Neural crest cell (in vitro differentiated cells): ENCODE measurements around the gene ZNF474. TPM values are rescaled to one million over a fixed set of nuclear protein-coding genes. Genes with fewer than 3 reads are reported as not detected.

Experiments used
- DNase-seq: peaks from one replicate; pipeline ENCODE4 v3.0.0; 2021; ENCODE audit warnings: low read depth, mixed read lengths, low spot score
- H3K27ac Mint-ChIP-seq: one replicate; pipeline ENCODE4 v1.8.0; 2021; ENCODE audit warnings: mild to moderate bottlenecking, mixed read lengths; ENCODE audit not compliant: unreplicated experiment
- H3K27me3 Mint-ChIP-seq: 2 replicates; pipeline ENCODE4 v1.8.0; 2021; ENCODE audit warnings: low read depth, mild to moderate bottlenecking, mixed read lengths
- H3K36me3 Mint-ChIP-seq: 2 replicates; pipeline ENCODE4 v1.8.0; 2021; ENCODE audit warnings: low read depth, mild to moderate bottlenecking, mixed read lengths
- H3K4me1 Mint-ChIP-seq: 2 replicates; pipeline ENCODE4 v1.8.0; 2021; ENCODE audit warnings: mixed read lengths
- H3K4me3 Mint-ChIP-seq: one replicate; pipeline ENCODE4 v1.8.0; 2021; ENCODE audit warnings: mild to moderate bottlenecking, mixed read lengths
- H3K9me3 Mint-ChIP-seq: 2 replicates; pipeline ENCODE4 v1.8.0; 2021; ENCODE audit warnings: mixed read lengths
- long read RNA-seq: library from polyadenylated mRNA; unstranded; transcript quantifications from one replicate; pipeline ENCODE4 v2.0.0, GENCODE V29; 2020
- total RNA-seq: library from RNA; stranded (reverse); gene quantifications from 2 replicates; pipeline ENCODE4 v1.2.1, GENCODE V29; 2021
- TF ChIP-seq, protein P1 (sequence below): fragments of 200-600 bp; sonication (generic); conservative IDR thresholded peaks from 2 replicates; pipeline ENCODE4 v1.5.0; 2021; ENCODE audit warnings: antibody characterized with exemption, mild to moderate bottlenecking

Gene ZNF474
- 0.30 and 0.47 TPM in 2 replicates for total RNA-seq
- long read RNA-seq, result 0 reads

DNA sequence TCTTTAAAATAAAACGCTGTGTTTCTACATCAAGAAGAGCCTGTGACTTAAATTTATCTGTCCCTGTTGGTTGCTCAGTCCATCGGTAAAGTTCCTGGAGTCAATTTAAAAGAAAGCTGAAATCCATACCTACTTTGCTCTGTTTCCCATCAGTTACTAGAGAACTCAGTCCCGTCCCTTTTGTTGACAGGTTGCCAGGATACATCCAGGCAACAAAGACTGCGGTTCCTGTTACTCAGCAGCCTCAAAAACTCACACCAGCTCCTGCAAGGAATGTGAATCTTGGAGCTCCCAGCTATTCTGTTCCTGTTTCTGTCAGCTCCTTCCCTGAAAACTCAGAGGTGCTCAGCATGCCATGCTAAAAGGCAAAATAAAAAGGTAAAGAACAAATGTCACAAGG lies at the start of gene ZNF474:
TSS of gene ZNF474 (plus strand) at position 241 of the 400 bp plus-strand sequence. CDS start 22,445 bp downstream, outside the sequence.
- peak; percentile 3 for DNase-seq
- no peak within 1 kb of the TSS for H3K4me3 Mint-ChIP-seq
- no peaks in the 10 kb centered on the region for H3K36me3 Mint-ChIP-seq
- peaks cover 10% of the 10 kb centered on the region for H3K4me1 Mint-ChIP-seq
- peaks cover 2% of the 10 kb centered on the region for H3K27me3 Mint-ChIP-seq
- peak within 1 kb of the TSS; percentile 95 for H3K27ac Mint-ChIP-seq
- H3K9me3 Mint-ChIP-seq, result no peaks in the 10 kb centered on the region
- TF ChIP-seq, protein P1, sequence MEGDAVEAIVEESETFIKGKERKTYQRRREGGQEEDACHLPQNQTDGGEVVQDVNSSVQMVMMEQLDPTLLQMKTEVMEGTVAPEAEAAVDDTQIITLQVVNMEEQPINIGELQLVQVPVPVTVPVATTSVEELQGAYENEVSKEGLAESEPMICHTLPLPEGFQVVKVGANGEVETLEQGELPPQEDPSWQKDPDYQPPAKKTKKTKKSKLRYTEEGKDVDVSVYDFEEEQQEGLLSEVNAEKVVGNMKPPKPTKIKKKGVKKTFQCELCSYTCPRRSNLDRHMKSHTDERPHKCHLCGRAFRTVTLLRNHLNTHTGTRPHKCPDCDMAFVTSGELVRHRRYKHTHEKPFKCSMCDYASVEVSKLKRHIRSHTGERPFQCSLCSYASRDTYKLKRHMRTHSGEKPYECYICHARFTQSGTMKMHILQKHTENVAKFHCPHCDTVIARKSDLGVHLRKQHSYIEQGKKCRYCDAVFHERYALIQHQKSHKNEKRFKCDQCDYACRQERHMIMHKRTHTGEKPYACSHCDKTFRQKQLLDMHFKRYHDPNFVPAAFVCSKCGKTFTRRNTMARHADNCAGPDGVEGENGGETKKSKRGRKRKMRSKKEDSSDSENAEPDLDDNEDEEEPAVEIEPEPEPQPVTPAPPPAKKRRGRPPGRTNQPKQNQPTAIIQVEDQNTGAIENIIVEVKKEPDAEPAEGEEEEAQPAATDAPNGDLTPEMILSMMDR, result no peak

DNA sequence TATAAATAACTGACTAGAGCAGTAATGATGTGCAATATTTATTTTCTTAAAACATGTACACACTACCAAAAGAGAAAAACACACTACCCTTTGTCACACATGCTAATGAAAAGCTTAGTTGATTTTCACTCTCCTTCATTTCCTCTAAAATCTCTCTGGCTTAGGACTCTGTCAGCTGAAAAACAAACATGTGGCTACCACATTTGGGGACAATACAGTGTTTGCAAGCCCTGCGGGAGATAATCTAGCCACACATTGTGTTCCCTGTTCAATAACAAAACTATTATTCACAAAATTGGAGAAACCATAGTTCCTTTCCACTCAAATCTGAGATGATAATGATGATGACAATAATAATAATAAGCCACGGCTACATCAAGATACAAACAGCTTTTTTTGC lies 47.8 kb upstream of the ZNF474 start:
- no peak for DNase-seq
- peaks cover 34% of the 10 kb centered on the region for H3K27me3 Mint-ChIP-seq
- no peaks in the 10 kb centered on the region for H3K9me3 Mint-ChIP-seq
- no peak overlapping the region for H3K4me3 Mint-ChIP-seq
- H3K27ac Mint-ChIP-seq, result no peak overlapping the region
- H3K36me3 Mint-ChIP-seq, result no peaks in the 10 kb centered on the region
- TF ChIP-seq, protein P1, result no peak
- peaks cover 15% of the 10 kb centered on the region for H3K4me1 Mint-ChIP-seq

DNA sequence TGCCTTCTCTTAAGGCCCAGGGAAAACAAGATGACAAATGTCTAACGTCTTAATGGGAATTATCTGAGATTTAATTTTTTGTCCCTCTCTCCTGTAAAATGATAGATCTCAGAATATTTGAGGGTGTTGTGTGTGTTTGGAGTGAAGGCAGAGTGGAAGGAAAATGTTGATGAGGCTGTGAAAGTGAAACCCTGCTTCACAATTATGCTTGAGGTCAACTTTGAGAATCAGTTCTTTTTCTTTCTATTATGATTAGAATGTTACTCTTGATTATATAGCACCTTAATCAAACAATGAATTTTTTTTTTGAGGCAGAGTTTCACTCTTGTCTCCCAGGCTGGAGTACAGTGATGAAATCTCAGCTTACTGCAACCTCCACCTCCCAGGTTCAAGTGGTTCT lies 45.8 kb upstream of the ZNF474 start:
- Mint-ChIP-seq H3K27ac (no peak overlapping the region), H3K36me3 (no peaks in the 10 kb centered on the region), H3K27me3 (peaks cover 18% of the 10 kb centered on the region), H3K4me3 (no peak overlapping the region), H3K4me1 (peaks cover under 1% of the 10 kb centered on the region), H3K9me3 (no peaks in the 10 kb centered on the region)
- TF ChIP-seq, protein P1, result no peak
- no peak for DNase-seq

DNA sequence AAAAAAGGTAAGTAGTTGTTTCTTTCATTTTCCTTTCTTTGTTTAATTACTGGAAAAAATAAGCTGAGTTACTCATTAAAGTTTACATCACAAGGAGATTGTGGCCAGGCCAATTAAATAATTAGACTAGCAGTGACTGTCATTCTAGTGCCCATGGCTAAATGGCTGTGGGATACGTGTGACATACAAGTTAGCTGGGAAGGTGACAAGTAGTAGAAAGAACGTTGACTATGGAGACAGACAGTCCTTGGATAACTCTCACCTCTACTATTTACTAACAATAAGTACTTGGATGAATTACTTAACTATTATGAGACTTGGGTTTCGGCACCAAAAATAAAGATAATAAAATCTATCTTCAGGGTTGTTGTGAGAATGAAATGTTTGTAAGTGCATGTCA lies 44.3 kb upstream of the ZNF474 start:
- Mint-ChIP-seq H3K36me3 (no peaks in the 10 kb centered on the region), H3K4me3 (no peak overlapping the region), H3K27ac (no peak overlapping the region), H3K27me3 (peaks cover 5% of the 10 kb centered on the region), H3K4me1 (no peaks in the 10 kb centered on the region), H3K9me3 (no peaks in the 10 kb centered on the region)
- DNase-seq, result no peak
- TF ChIP-seq, protein P1, result no peak

DNA sequence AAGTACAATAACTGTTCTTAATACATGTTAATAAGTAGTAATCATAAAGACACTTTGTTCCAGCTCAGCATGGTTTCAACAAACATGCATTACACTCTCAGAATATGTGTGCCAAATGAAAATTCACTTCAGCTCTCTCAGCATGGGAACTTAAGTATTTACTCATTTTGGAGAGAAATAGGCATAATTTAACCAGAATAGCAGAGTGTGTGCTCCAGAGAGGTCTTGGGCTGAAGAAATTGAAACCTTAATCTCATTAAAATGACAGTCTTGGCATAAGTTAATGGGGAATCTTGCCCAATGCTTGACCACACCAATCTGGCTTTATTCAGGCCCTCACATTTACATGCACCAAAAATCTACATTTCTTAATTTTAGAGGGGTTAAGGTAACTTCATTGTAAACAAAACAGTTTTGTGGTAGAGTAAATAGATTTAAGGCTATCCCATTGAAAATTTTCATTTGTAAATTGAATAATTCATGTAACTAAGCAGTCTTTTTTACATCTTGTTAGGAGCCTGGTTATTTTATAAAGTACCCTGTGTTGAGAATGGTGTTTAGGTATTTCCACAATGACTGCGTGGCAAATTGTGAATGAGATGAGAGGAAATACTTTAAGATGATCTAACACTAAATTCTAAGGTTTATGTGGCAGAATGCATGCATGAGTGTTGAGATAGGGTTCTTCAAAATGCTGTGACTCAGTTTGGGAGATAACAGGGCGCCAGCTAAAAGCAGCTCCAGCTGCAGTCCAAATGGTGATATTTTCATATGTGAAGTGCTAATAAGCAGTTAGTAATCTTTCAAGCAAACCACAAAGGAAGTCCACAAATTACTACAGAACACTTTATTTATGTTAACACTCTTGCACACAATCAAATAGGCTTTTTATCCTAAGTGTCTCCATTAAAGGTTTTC lies 40.0 kb upstream of the ZNF474 start:
- no peak overlapping the region for H3K27ac Mint-ChIP-seq
- no peak for DNase-seq

More for the DNA sequence above, 40.0 kb upstream of the ZNF474 start:
- Mint-ChIP-seq H3K27me3 (peaks cover 5% of the 10 kb centered on the region), H3K36me3 (no peaks in the 10 kb centered on the region), H3K9me3 (no peaks in the 10 kb centered on the region), H3K4me3 (no peak overlapping the region), H3K4me1 (no peaks in the 10 kb centered on the region)
- TF ChIP-seq, protein P1, result no peak
